Fibroblast of the aortic adventitia (primary cell): ENCODE data around the gene TGDS. TPM values are rescaled to one million over a fixed set of nuclear protein-coding genes. Genes with fewer than 3 reads are reported as not detected.

Experiments used
- DNase-seq: peaks from one replicate; pipeline ENCODE4 v3.0.0-alpha.2; 2010; ENCODE audit warnings: low read depth
- H3K4me3 ChIP-seq: 2 replicates; pipeline ENCODE4 v1.5.1; 2011; ENCODE audit warnings: low read depth, mild to moderate bottlenecking, control low read depth, low read length, moderate library complexity
- total RNA-seq: library from RNA; depleted of rRNA; stranded (reverse); fragments of >200 nt; gene quantifications from 2 replicates; pipeline ENCODE4 v1.2.3, GENCODE V29; 2012; ENCODE audit warnings: low replicate concordance
- TF ChIP-seq, protein P1 (sequence below): IDR thresholded peaks from 2 replicates; pipeline ENCODE4 v1.5.1; 2011; ENCODE audit warnings: mild to moderate bottlenecking, low read length, control low read depth, inconsistent platforms; ENCODE audit not compliant: insufficient read depth

Gene TGDS
- total RNA-seq, 1 donor, result 14.9 TPM

- H3K4me3 ChIP-seq, result no peak overlapping the region
- DNase-seq, result no peak
- TF ChIP-seq, protein P1, sequence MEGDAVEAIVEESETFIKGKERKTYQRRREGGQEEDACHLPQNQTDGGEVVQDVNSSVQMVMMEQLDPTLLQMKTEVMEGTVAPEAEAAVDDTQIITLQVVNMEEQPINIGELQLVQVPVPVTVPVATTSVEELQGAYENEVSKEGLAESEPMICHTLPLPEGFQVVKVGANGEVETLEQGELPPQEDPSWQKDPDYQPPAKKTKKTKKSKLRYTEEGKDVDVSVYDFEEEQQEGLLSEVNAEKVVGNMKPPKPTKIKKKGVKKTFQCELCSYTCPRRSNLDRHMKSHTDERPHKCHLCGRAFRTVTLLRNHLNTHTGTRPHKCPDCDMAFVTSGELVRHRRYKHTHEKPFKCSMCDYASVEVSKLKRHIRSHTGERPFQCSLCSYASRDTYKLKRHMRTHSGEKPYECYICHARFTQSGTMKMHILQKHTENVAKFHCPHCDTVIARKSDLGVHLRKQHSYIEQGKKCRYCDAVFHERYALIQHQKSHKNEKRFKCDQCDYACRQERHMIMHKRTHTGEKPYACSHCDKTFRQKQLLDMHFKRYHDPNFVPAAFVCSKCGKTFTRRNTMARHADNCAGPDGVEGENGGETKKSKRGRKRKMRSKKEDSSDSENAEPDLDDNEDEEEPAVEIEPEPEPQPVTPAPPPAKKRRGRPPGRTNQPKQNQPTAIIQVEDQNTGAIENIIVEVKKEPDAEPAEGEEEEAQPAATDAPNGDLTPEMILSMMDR, result no peak
These were observed 16.1 kb upstream of the TGDS start for GRCh38 chr13:94612050-94612449.

GRCh38 chr13:94610475-94610874 lies 14.5 kb upstream of the TGDS start:
- DNase-seq, result no peak
- H3K4me3 ChIP-seq, result no peak overlapping the region
- TF ChIP-seq, protein P1, result no peak

GRCh38 chr13:94609196-94609595 lies 13.2 kb upstream of the TGDS start:
- TF ChIP-seq, protein P1, result no peak
- no peak for DNase-seq
- no peak overlapping the region for H3K4me3 ChIP-seq

DNA sequence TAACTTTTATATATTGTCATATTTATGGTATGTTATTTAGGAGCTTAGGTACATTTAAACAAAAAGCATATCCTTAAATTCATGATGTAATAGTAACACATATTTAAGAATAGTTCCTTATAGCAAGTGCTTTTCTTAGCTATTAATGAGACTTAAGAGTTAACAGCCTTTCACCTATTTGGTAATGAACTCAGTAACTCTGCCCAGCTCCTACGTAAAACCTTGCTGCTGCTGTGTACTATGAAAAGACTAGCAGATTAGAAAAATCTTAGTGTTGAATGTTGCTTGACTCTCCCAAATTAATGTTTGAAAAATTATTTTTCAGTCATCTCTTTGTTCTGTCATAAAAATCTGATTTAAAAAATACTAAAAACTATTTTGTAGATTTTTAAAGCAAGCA lies 12.6 kb upstream of the TGDS start:
- no peak overlapping the region for H3K4me3 ChIP-seq
- no peak for DNase-seq
- TF ChIP-seq, protein P1, result no peak

- H3K4me3 ChIP-seq, result no peak overlapping the region
- TF ChIP-seq, protein P1, result no peak
- no peak for DNase-seq
These were observed 12.0 kb upstream of the TGDS start for GRCh38 chr13:94607939-94608338.

GRCh38 chr13:94607056-94607455 lies 11.1 kb upstream of the TGDS start:
- DNase-seq, result no peak
- H3K4me3 ChIP-seq, result no peak overlapping the region
- TF ChIP-seq, protein P1, result no peak

DNA sequence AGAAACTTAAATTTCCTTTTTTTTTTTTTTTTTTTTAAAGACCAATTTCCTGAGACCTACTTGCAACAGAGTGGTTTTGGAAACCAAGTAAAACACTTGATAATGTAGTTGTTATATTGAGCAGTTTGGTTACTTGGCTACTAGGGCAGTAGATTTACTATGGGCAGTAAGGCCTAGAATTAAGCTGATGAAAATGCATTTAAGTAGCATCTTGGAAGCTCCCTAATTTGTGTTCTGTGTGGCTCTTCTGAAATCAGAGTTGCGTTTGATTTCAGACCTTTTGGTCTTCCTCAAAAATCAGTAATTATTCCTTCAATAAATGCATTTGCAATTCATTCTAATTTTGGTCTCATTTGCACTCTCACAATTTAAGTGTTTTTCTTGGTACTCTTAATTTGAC lies 6.5 kb upstream of the TGDS start:
- no peak for DNase-seq
- TF ChIP-seq, protein P1, result no peak
- H3K4me3 ChIP-seq, result peak overlapping the region; percentile 94
